Neural cell (in vitro differentiated cells): ENCODE measurements around the gene FSD2. TPM values are rescaled to one million over a fixed set of nuclear protein-coding genes. Genes with fewer than 3 reads are reported as not detected.

Experiments
- H2AFZ ChIP-seq: fragments of 200-600, 300-800 bp; sonication (generic), shearing (Covaris generic); 2 replicates; pipeline ENCODE4 v1.6.0; 2014; ENCODE audit warnings: low read depth, mild to moderate bottlenecking, antibody characterized with exemption, low read length, moderate library complexity
- H3F3A ChIP-seq: fragments of 200-600 bp; shearing (Covaris generic); 2 replicates; pipeline ENCODE4 v1.6.1; 2016; ENCODE audit warnings: mild to moderate bottlenecking, moderate library complexity, mixed read lengths, antibody characterized with exemption, low read length; ENCODE audit not compliant: insufficient read depth, poor library complexity, severe bottlenecking
- H3K27ac ChIP-seq: fragments of 200-600, 300-800 bp; sonication (generic), shearing (Covaris generic); 2 replicates; pipeline ENCODE4 v1.5.1; 2014; ENCODE audit warnings: mild to moderate bottlenecking, low read length, moderate library complexity
- H3K27me3 ChIP-seq: fragments of 300-800, 200-600 bp; sonication (generic), shearing (Covaris generic); 2 replicates; pipeline ENCODE4 v1.6.0; 2014; ENCODE audit warnings: mild to moderate bottlenecking, low read depth, low read length, moderate library complexity; ENCODE audit not compliant: insufficient read depth
- H3K36me3 ChIP-seq: fragments of 300-800, 200-600 bp; sonication (generic), shearing (Covaris generic); 2 replicates; pipeline ENCODE4 v1.5.1; 2014; ENCODE audit warnings: mild to moderate bottlenecking, antibody characterized with exemption, low read length, moderate library complexity; ENCODE audit not compliant: insufficient read depth
- H3K4me2 ChIP-seq: fragments of 300-800, 200-600 bp; sonication (generic), shearing (Covaris generic); 2 replicates; pipeline ENCODE4 v1.6.0; 2014; ENCODE audit warnings: mild to moderate bottlenecking, low read length
- H3K4me3 ChIP-seq: fragments of 300-800, 200-600 bp; sonication (generic), shearing (Covaris generic); 2 replicates; pipeline ENCODE4 v1.5.1; 2014; ENCODE audit warnings: mild to moderate bottlenecking, low read length, moderate library complexity
- H3K79me2 ChIP-seq: fragments of 200-600 bp; shearing (Covaris generic); replicated peaks from 2 replicates; pipeline ENCODE4 v1.6.0; 2014; ENCODE audit warnings: mild to moderate bottlenecking, low read length, moderate library complexity; ENCODE audit not compliant: insufficient read depth
- H3K9ac ChIP-seq: fragments of 300-800, 200-600 bp; sonication (generic), shearing (Covaris generic); 2 replicates; pipeline ENCODE4 v1.6.1; 2016; ENCODE audit warnings: mild to moderate bottlenecking, low read length, mixed read lengths
- H3K9me2 ChIP-seq: fragments of 200-600 bp; shearing (Covaris generic); 2 replicates; pipeline ENCODE4 v1.6.1; 2016; ENCODE audit warnings: mild to moderate bottlenecking, low read length, mixed read lengths; ENCODE audit not compliant: insufficient read depth
- H3K9me3 ChIP-seq: fragments of 200-600, 300-800 bp; sonication (generic), shearing (Covaris generic); 2 replicates; pipeline ENCODE4 v1.6.1; 2016; ENCODE audit warnings: mild to moderate bottlenecking, mixed run types, low read length, moderate library complexity, mixed read lengths
- H4K20me1 ChIP-seq: fragments of 200-600 bp; shearing (Covaris generic); 2 replicates; pipeline ENCODE4 v1.6.1; 2016; ENCODE audit warnings: mild to moderate bottlenecking, mixed run types; ENCODE audit not compliant: insufficient read depth
- CTCF ChIP-seq: fragments of 450-650 bp; IDR thresholded peaks from 2 replicates; pipeline ENCODE4 v1.5.1; 2014; ENCODE audit warnings: antibody characterized with exemption, mild to moderate bottlenecking, moderate library complexity; ENCODE audit not compliant: poor library complexity, severe bottlenecking
- EP300 ChIP-seq: fragments of 450-650 bp; conservative IDR thresholded peaks from 2 replicates; pipeline ENCODE4 v1.6.1; 2014; ENCODE audit warnings: antibody characterized with exemption, mild to moderate bottlenecking, moderate library complexity; ENCODE audit not compliant: poor library complexity, severe bottlenecking
- EZH2 ChIP-seq: fragments of 200-600, 300-800 bp; shearing (Covaris generic), sonication (generic); IDR thresholded peaks from 2 replicates; pipeline ENCODE4 v1.6.1; 2014; ENCODE audit warnings: antibody characterized with exemption, low read length, borderline replicate concordance, mild to moderate bottlenecking; ENCODE audit not compliant: insufficient read depth, poor library complexity, severe bottlenecking
- MXI1 ChIP-seq: fragments of 450-650 bp; conservative IDR thresholded peaks from 2 replicates; pipeline ENCODE4 v1.6.1; 2014; ENCODE audit warnings: antibody characterized with exemption, mild to moderate bottlenecking; ENCODE audit not compliant: poor library complexity, severe bottlenecking
- POLR2AphosphoS5 ChIP-seq: IDR thresholded peaks from 2 replicates; pipeline ENCODE4 v1.6.1; 2012
- RAD21 ChIP-seq: fragments of 450-650 bp; conservative IDR thresholded peaks from 2 replicates; pipeline ENCODE4 v1.6.1; 2014; ENCODE audit warnings: antibody characterized with exemption, mild to moderate bottlenecking, moderate library complexity
- REST ChIP-seq: IDR thresholded peaks from 2 replicates; pipeline ENCODE4 v1.6.1; 2012; ENCODE audit warnings: borderline replicate concordance
- SMC3 ChIP-seq: fragments of 450-650 bp; conservative IDR thresholded peaks from 2 replicates; pipeline ENCODE4 v1.6.1; 2014; ENCODE audit warnings: antibody characterized with exemption, mild to moderate bottlenecking, moderate library complexity; ENCODE audit not compliant: poor library complexity
- TAF1 ChIP-seq: IDR thresholded peaks from 2 replicates; pipeline ENCODE4 v1.6.1; 2012; ENCODE audit warnings: low read depth
- polyA plus RNA-seq: library from polyadenylated mRNA; depleted of rRNA; stranded (reverse); fragments of >200 nt; gene quantifications from 2 replicates; pipeline ENCODE4 v1.2.3, GENCODE V29; 2014

Gene FSD2
- polyA plus RNA-seq, 1 donor from 2014 or later: not detected

- Histone ChIP-seq H3K27ac (no peak overlapping the region), H3K4me3 (no peak overlapping the region), H3K9ac (no peak overlapping the region), H3K27me3 (no peaks in the 10 kb centered on the region), H2AFZ (no peak overlapping the region), H3K79me2 (no peaks in the 10 kb centered on the region), H3K36me3 (peaks cover 6% of the 10 kb centered on the region), H3K9me3 (no peaks in the 10 kb centered on the region), H3K9me2 (no peaks in the 10 kb centered on the region), H3K4me2 (no peak overlapping the region), H4K20me1 (no peaks in the 10 kb centered on the region), H3F3A (no peaks in the 10 kb centered on the region)
- TF ChIP-seq RAD21 (no peak), MXI1 (no peak), CTCF (no peak), TAF1 (no peak), SMC3 (no peak), EZH2 (no peak), EP300 (no peak), POLR2AphosphoS5 (no peak), REST (no peak)
Observed at GRCh38 chr15:82833362-82833682, 27.5 kb upstream of the FSD2 start.

- H3K9ac ChIP-seq: no peak overlapping the region
- H3K27me3 ChIP-seq: no peaks in the 10 kb centered on the region
- H3K4me3 ChIP-seq: no peak overlapping the region
- H3K9me3 ChIP-seq: no peaks in the 10 kb centered on the region
- H3K79me2 ChIP-seq: no peaks in the 10 kb centered on the region
- no peak overlapping the region for H3K4me2 ChIP-seq
- TF ChIP-seq SMC3 (no peak), MXI1 (no peak), REST (no peak), RAD21 (no peak), CTCF (no peak), TAF1 (no peak), POLR2AphosphoS5 (no peak), EZH2 (no peak), EP300 (no peak)
- H3F3A ChIP-seq: no peaks in the 10 kb centered on the region
- no peak overlapping the region for H2AFZ ChIP-seq
- H4K20me1 ChIP-seq: no peaks in the 10 kb centered on the region
- no peaks in the 10 kb centered on the region for H3K9me2 ChIP-seq
- H3K27ac ChIP-seq: no peak overlapping the region
- peaks cover 6% of the 10 kb centered on the region for H3K36me3 ChIP-seq
Observed at GRCh38 chr15:82832601-82833361, 26.9 kb upstream of the FSD2 start.
